ENCODE measurements around the gene ACSL1. TPM values are rescaled to one million over a fixed set of nuclear protein-coding genes. Genes with fewer than 3 reads are reported as not detected.

The ACSL1 gene
- total and polyA plus RNA-seq, 2 donors (not counting 1 experiment from before 2014, with no cell fraction given), result 15.4 to 30.1 TPM

DNA sequence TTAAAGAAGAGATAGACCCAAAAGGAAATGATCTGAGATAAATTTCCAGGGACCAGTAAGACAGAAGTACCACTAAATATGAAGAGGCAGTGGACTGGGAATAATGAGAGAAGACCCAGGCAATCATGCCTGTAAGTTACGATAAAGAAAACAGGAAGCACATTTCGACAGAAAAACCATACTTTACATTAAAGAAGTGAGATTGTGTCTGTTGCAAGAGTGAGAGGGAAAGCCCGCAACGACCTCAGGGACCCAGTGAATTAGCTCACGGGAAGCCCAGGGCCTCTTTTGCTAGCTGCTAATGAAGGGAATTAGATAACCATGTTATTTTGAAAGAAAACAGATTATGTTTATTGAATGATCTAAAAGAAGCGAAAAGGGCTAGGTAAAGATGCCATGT is 28.9 kb upstream of the ACSL1 start:
- H3K36me3 ChIP-seq (ENCODE audit: control insufficient read depth, insufficient read depth, low read length), result no peaks in the 10 kb centered on the region
- no peaks in the 10 kb centered on the region for H4K20me1 ChIP-seq (ENCODE audit: control insufficient read depth, extremely low read depth, insufficient read depth, low read length)
- H2AFZ ChIP-seq (ENCODE audit: low read length), result no peak overlapping the region
- H3K4me3 ChIP-seq (replicated peaks in 1 of 4; ENCODE audit: control extremely low read depth in 1 of 4, insufficient read depth in 1 of 4, low read depth in 3 of 4, low read length in 4 of 4), result no peak overlapping the region
- H3K4me1 ChIP-seq (ENCODE audit: control insufficient read depth, extremely low read depth, insufficient read depth, low read length), result no peaks in the 10 kb centered on the region
- DNase-seq (ENCODE audit: low read depth in 2 of 2), result no peak
- H3K4me2 ChIP-seq (ENCODE audit: extremely low read depth, insufficient read depth, low read length), result no peak overlapping the region
- no peak for TF ChIP-seq CTCF (conservative IDR thresholded peaks at IDR 0.05 in 1 of 2, IDR thresholded peaks at IDR 0.05 in 1 of 2; ENCODE audit: low read depth in 1 of 2, low read length in 2 of 2)
- no peak for TF ChIP-seq EZH2 (IDR thresholded peaks at IDR 0.05; ENCODE audit: low read length, missing control alignments)
- no peaks in the 10 kb centered on the region for H3K27me3 ChIP-seq (ENCODE audit: control insufficient read depth, insufficient read depth, low read length)
- no peaks in the 10 kb centered on the region for H3K9me3 ChIP-seq (ENCODE audit: control insufficient read depth, insufficient read depth, low read depth, low read length)
- no peak overlapping the region for H3K9ac ChIP-seq (ENCODE audit: insufficient read depth, low read length)
- H3K79me2 ChIP-seq (ENCODE audit: control insufficient read depth, insufficient read depth, low read length), result no peaks in the 10 kb centered on the region
- no peak overlapping the region for H3K27ac ChIP-seq (ENCODE audit: insufficient read depth, low read length)

DNA sequence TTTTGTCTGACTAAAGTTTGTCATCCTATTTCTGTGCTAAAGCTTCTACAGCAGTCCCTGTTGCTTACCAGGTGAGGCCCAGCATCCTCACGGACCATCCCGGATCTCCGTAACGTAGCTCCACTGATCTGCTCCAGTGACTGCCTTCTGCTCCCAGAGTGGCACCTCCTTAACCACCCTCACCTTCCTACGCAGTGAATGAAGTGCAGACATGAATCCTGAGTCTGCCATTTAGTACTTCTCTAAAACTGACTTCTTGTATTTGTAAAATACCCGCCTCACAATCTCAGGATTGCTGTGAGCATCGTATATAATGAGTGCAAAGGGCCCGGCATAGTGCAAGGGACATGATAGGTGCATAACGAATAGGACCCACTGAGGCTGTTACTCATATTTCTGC is 27.7 kb upstream of the ACSL1 start:
- Histone ChIP-seq H3K36me3 (ENCODE audit: control insufficient read depth, insufficient read depth, low read length) (no peaks in the 10 kb centered on the region), H3K79me2 (ENCODE audit: control insufficient read depth, insufficient read depth, low read length) (no peaks in the 10 kb centered on the region), H4K20me1 (ENCODE audit: control insufficient read depth, extremely low read depth, insufficient read depth, low read length) (no peaks in the 10 kb centered on the region), H2AFZ (ENCODE audit: low read length) (no peak overlapping the region), H3K4me3 (replicated peaks in 1 of 4; ENCODE audit: control extremely low read depth in 1 of 4, insufficient read depth in 1 of 4, low read depth in 3 of 4, low read length in 4 of 4) (no peak overlapping the region), H3K9ac (ENCODE audit: insufficient read depth, low read length) (no peak overlapping the region), H3K27me3 (ENCODE audit: control insufficient read depth, insufficient read depth, low read length) (no peaks in the 10 kb centered on the region), H3K4me2 (ENCODE audit: extremely low read depth, insufficient read depth, low read length) (no peak overlapping the region), H3K27ac (ENCODE audit: insufficient read depth, low read length) (no peak overlapping the region), H3K4me1 (ENCODE audit: control insufficient read depth, extremely low read depth, insufficient read depth, low read length) (no peaks in the 10 kb centered on the region), H3K9me3 (ENCODE audit: control insufficient read depth, insufficient read depth, low read depth, low read length) (no peaks in the 10 kb centered on the region)
- no peak for DNase-seq (ENCODE audit: low read depth in 2 of 2)
- TF ChIP-seq CTCF (conservative IDR thresholded peaks at IDR 0.05 in 1 of 2, IDR thresholded peaks at IDR 0.05 in 1 of 2; ENCODE audit: low read depth in 1 of 2, low read length in 2 of 2) (no peak), EZH2 (IDR thresholded peaks at IDR 0.05; ENCODE audit: low read length, missing control alignments) (no peak)

DNA sequence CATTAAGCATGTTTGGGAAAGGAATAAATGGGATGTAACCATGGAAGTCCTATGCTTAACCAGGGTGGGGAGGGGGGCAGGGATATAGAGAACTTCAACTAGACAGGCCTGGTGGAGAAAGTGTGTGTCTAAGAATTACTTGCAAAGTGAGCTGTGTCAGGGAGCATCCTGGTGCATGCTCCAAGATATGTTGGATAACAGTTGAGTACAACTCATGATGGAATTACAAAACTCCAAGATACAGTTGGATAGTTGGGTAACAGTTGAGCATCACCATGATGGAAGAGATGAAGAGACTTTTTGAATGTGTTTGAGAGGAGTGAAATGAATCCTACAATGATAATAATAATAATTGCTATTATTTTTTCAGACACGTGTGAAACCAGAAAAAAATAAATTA is 26.1 kb upstream of the ACSL1 start:
- Histone ChIP-seq H3K36me3 (ENCODE audit: control insufficient read depth, insufficient read depth, low read length) (no peaks in the 10 kb centered on the region), H3K4me3 (replicated peaks in 1 of 4; ENCODE audit: control extremely low read depth in 1 of 4, insufficient read depth in 1 of 4, low read depth in 3 of 4, low read length in 4 of 4) (no peak overlapping the region), H3K4me1 (ENCODE audit: control insufficient read depth, extremely low read depth, insufficient read depth, low read length) (no peaks in the 10 kb centered on the region), H4K20me1 (ENCODE audit: control insufficient read depth, extremely low read depth, insufficient read depth, low read length) (no peaks in the 10 kb centered on the region), H3K79me2 (ENCODE audit: control insufficient read depth, insufficient read depth, low read length) (no peaks in the 10 kb centered on the region), H3K9me3 (ENCODE audit: control insufficient read depth, insufficient read depth, low read depth, low read length) (no peaks in the 10 kb centered on the region), H3K9ac (ENCODE audit: insufficient read depth, low read length) (no peak overlapping the region), H3K4me2 (ENCODE audit: extremely low read depth, insufficient read depth, low read length) (no peak overlapping the region), H3K27me3 (ENCODE audit: control insufficient read depth, insufficient read depth, low read length) (no peaks in the 10 kb centered on the region), H3K27ac (ENCODE audit: insufficient read depth, low read length) (no peak overlapping the region), H2AFZ (ENCODE audit: low read length) (no peak overlapping the region)
- no peak for TF ChIP-seq CTCF (conservative IDR thresholded peaks at IDR 0.05 in 1 of 2, IDR thresholded peaks at IDR 0.05 in 1 of 2; ENCODE audit: low read depth in 1 of 2, low read length in 2 of 2)
- no peak for TF ChIP-seq EZH2 (IDR thresholded peaks at IDR 0.05; ENCODE audit: low read length, missing control alignments)
- no peak for DNase-seq (ENCODE audit: low read depth in 2 of 2)
